ENCODE data around the gene THSD7B.

Gene THSD7B

GRCh38 chr2:137165968-137166367 lies 400.6 kb downstream of the THSD7B start:
- no peak for DNase-seq

GRCh38 chr2:137167651-137168050 lies 402.3 kb downstream of the THSD7B start:
- no peak for DNase-seq

GRCh38 chr2:137168552-137168951 lies 403.2 kb downstream of the THSD7B start:
- no peak for DNase-seq

- no peak for DNase-seq
These were observed 406.8 kb downstream of the THSD7B start for GRCh38 chr2:137172162-137172561.

GRCh38 chr2:137173463-137173862 lies 408.1 kb downstream of the THSD7B start:
- peak; percentile 0 for DNase-seq

GRCh38 chr2:137175246-137175645 lies 409.9 kb downstream of the THSD7B start:
- no peak for DNase-seq

GRCh38 chr2:137178951-137179377 lies 413.6 kb downstream of the THSD7B start:
- no peak for DNase-seq

- DNase-seq: no peak
These were observed 414.2 kb downstream of the THSD7B start for GRCh38 chr2:137179542-137179941.

GRCh38 chr2:137180012-137180411 lies 414.7 kb downstream of the THSD7B start:
- no peak for DNase-seq

- DNase-seq: no peak
These were observed 416.0 kb downstream of the THSD7B start for GRCh38 chr2:137181370-137181769.

- DNase-seq: no peak
These were observed 416.7 kb downstream of the THSD7B start for GRCh38 chr2:137182071-137182470.

GRCh38 chr2:137183206-137183898 lies 418.0 kb downstream of the THSD7B start:
- no peak for DNase-seq

- no peak for DNase-seq
These were observed 420.2 kb downstream of the THSD7B start for GRCh38 chr2:137185378-137186078.

GRCh38 chr2:137187216-137187615 lies 421.9 kb downstream of the THSD7B start:
- DNase-seq: no peak

- DNase-seq: no peak
These were observed 425.3 kb downstream of the THSD7B start for GRCh38 chr2:137190411-137191195.

- no peak for DNase-seq
These were observed 427.3 kb downstream of the THSD7B start for GRCh38 chr2:137192366-137193310.

GRCh38 chr2:137193401-137193800 lies 428.1 kb downstream of the THSD7B start:
- DNase-seq: no peak

- DNase-seq: no peak
These were observed 428.8 kb downstream of the THSD7B start for GRCh38 chr2:137194111-137194510.

GRCh38 chr2:137199751-137200150 lies 434.4 kb downstream of the THSD7B start:
- DNase-seq: no peak

- DNase-seq: no peak
These were observed 437.0 kb downstream of the THSD7B start for GRCh38 chr2:137202318-137202717.

- DNase-seq: no peak
These were observed 440.0 kb downstream of the THSD7B start for GRCh38 chr2:137205324-137205723.

- DNase-seq: no peak
These were observed 440.7 kb downstream of the THSD7B start for GRCh38 chr2:137206069-137206468.

- no peak for DNase-seq
These were observed 441.7 kb downstream of the THSD7B start for GRCh38 chr2:137207030-137207429.

Data from hematopoietic multipotent progenitor cell treated with erythropoietin and hydrocortisone succinate and interleukin-3 and kit ligand, for 6 days (in vitro differentiated cells).